Keratinocyte (primary cell): ENCODE results near the gene DNAJA3. TPM values are rescaled to one million over a fixed set of nuclear protein-coding genes. Genes with fewer than 3 reads are reported as not detected.

ENCODE experiments used
- DNase-seq: peaks from one replicate; pipeline ENCODE4 v3.0.0-alpha.2; 2011; ENCODE audit warnings: low read depth, missing footprints, low spot score
- FAIRE-seq: peaks from 2 replicates; lab custom pipeline; 2011; peaks lifted over from hg19 to GRCh38; lab: Jason Lieb, UNC
- H2AFZ ChIP-seq: 2 replicates; pipeline ENCODE4 v1.6.0; 2012; ENCODE audit warnings: low read length, control low read depth, inconsistent platforms; ENCODE audit not compliant: control insufficient read depth
- H3K27ac ChIP-seq: 2 replicates; pipeline ENCODE4 v1.5.1; 2011; ENCODE audit warnings: low read length; ENCODE audit not compliant: control insufficient read depth, insufficient read depth
- H3K27me3 ChIP-seq: 3 replicates; pipeline ENCODE4 v1.6.0; 2011; ENCODE audit warnings: low read length; ENCODE audit not compliant: control insufficient read depth, insufficient read depth; ENCODE audit errors: extremely low read depth
- H3K36me3 ChIP-seq, 2 experiments: 2 replicates in 1 of 2; 3 replicates in 1 of 2; pipeline ENCODE4 v1.5.1; 2011; ENCODE audit warnings: low read length in 2 of 2, mild to moderate bottlenecking in 1 of 2; ENCODE audit not compliant: control insufficient read depth in 2 of 2, insufficient read depth in 2 of 2; ENCODE audit errors: extremely low read depth in 1 of 2
- H3K4me1 ChIP-seq: 3 replicates; pipeline ENCODE4 v1.5.1; 2011; ENCODE audit warnings: low read length; ENCODE audit not compliant: control insufficient read depth, insufficient read depth; ENCODE audit errors: extremely low read depth
- H3K4me2 ChIP-seq: 3 replicates; pipeline ENCODE4 v1.6.0; 2011; ENCODE audit warnings: low read depth, low read length; ENCODE audit not compliant: control insufficient read depth, insufficient read depth; ENCODE audit errors: extremely low read depth
- H3K4me3 ChIP-seq, 3 experiments: fragments of 200-600 bp in 1 of 3; sonication (generic) in 1 of 3; 2 replicates in 2 of 3; 3 replicates in 1 of 3; pipeline ENCODE4 v1.5.1; 2011 to 2016; ENCODE audit warnings: low read length in 3 of 3, mild to moderate bottlenecking in 3 of 3, control low read depth in 2 of 3, inconsistent platforms in 1 of 3, low read depth in 1 of 3, mixed read lengths in 1 of 3, mixed run types in 1 of 3, moderate library complexity in 1 of 3; ENCODE audit not compliant: control insufficient read depth in 2 of 3, insufficient read depth in 2 of 3; ENCODE audit errors: extremely low read depth in 1 of 3
- H3K79me2 ChIP-seq: 2 replicates; pipeline ENCODE4 v1.6.0; 2012; ENCODE audit warnings: low read length; ENCODE audit not compliant: control insufficient read depth, insufficient read depth
- H3K9ac ChIP-seq: 3 replicates; pipeline ENCODE4 v1.6.0; 2011; ENCODE audit warnings: low read length; ENCODE audit not compliant: control insufficient read depth, insufficient read depth; ENCODE audit errors: extremely low read depth
- H3K9me1 ChIP-seq: 3 replicates; pipeline ENCODE4 v1.6.0; 2011; ENCODE audit warnings: low read length; ENCODE audit not compliant: control insufficient read depth, insufficient read depth; ENCODE audit errors: extremely low read depth
- H3K9me3 ChIP-seq: 2 replicates; pipeline ENCODE4 v1.5.1; 2012; ENCODE audit warnings: low read depth, low read length; ENCODE audit not compliant: control insufficient read depth
- H4K20me1 ChIP-seq: 3 replicates; pipeline ENCODE4 v1.6.0; 2011; ENCODE audit warnings: low read length; ENCODE audit not compliant: control insufficient read depth, insufficient read depth; ENCODE audit errors: extremely low read depth
- CTCF ChIP-seq, 3 experiments: IDR thresholded peaks in 1 of 3; conservative IDR thresholded peaks in 1 of 3; optimal IDR thresholded peaks in 1 of 3; 2 replicates in 2 of 3; 3 replicates in 1 of 3; pipeline versions ENCODE3 to v1.5.1; 2011; ENCODE audit warnings: low read length in 3 of 3, mild to moderate bottlenecking in 3 of 3, moderate library complexity in 2 of 3, control low read depth in 1 of 3, inconsistent platforms in 1 of 3; ENCODE audit not compliant: insufficient read depth in 2 of 3; ENCODE audit errors: extremely low read depth in 1 of 3
- EZH2 ChIP-seq: IDR thresholded peaks from one replicate; pipeline ENCODE4 v1.6.1; 2012; ENCODE audit warnings: inconsistent platforms, mild to moderate bottlenecking, low read length, moderate library complexity
- dilution Hi-C: fragments of 300-500 bp; cut with MboI; formaldehyde crosslinking; loops from one replicate; pipeline ENCODE4 v1.7.0; 2020; ENCODE audit warnings: low sequenced_read_pairs; ENCODE audit not compliant: extremely low pct_ligation_motif_present
- polyA plus RNA-seq, 5 experiments: library from polyadenylated mRNA; depleted of rRNA in 3 of 5; stranded (reverse) in 3 of 5; stranded (forward) in 1 of 5; unstranded in 1 of 5; fragments of >200 nt; gene quantifications; 1 replicate in 1 of 5; 2 replicates in 3 of 5; 3 replicates in 1 of 5; pipeline versions ENCODE4 v1.2.1 to v1.2.3, GENCODE V29; 2011 to 2012; ENCODE audit warnings: missing spikeins in 2 of 5, low read depth in 1 of 5, low replicate concordance in 1 of 5

The DNAJA3 gene
- polyA plus RNA-seq, 1 donor (not counting 4 experiments of a cell fraction or from before 2014, with no cell fraction given), result 48.4 TPM

- FAIRE-seq (no peak), DNase-seq (no peak)
- Histone ChIP-seq H3K9me1 (no peaks in the 10 kb centered on the region), H2AFZ (no peak overlapping the region), H3K4me1 (no peaks in the 10 kb centered on the region), H3K27me3 (no peaks in the 10 kb centered on the region), H3K4me2 (no peak overlapping the region), H3K27ac (no peak overlapping the region), H3K9ac (no peak overlapping the region), H3K36me3 (peaks cover 51 to 52% of the 10 kb centered on the region in 2 experiments), H3K79me2 (no peaks in the 10 kb centered on the region), H3K9me3 (no peaks in the 10 kb centered on the region), H4K20me1 (peaks cover 4% of the 10 kb centered on the region), H3K4me3 (no peak overlapping the region)
- dilution Hi-C loops, result no loop called here
- TF ChIP-seq CTCF (optimal IDR thresholded peaks at IDR 0.05 in 1 of 3, IDR thresholded peaks at IDR 0.05 in 1 of 3, conservative IDR thresholded peaks at IDR 0.05 in 1 of 3; ENCODE audit: extremely low read depth in 1 of 3, insufficient read depth in 2 of 3, low read length in 3 of 3), result no peak
- TF ChIP-seq EZH2, result no peak
These were observed 29.0 kb downstream of the DNAJA3 start for GRCh38 chr16:4454623-4455022.

- Histone ChIP-seq H4K20me1 (peaks cover 4% of the 10 kb centered on the region), H3K9me3 (no peaks in the 10 kb centered on the region), H2AFZ (no peak overlapping the region), H3K4me1 (no peaks in the 10 kb centered on the region), H3K79me2 (no peaks in the 10 kb centered on the region), H3K9me1 (no peaks in the 10 kb centered on the region), H3K27me3 (no peaks in the 10 kb centered on the region), H3K9ac (no peak overlapping the region), H3K27ac (no peak overlapping the region), H3K4me2 (no peak overlapping the region), H3K36me3 (peaks cover 48 to 50% of the 10 kb centered on the region in 2 experiments), H3K4me3 (no peak overlapping the region)
- FAIRE-seq (no peak), DNase-seq (no peak)
- TF ChIP-seq EZH2 (no peak), CTCF (optimal IDR thresholded peaks at IDR 0.05 in 1 of 3, IDR thresholded peaks at IDR 0.05 in 1 of 3, conservative IDR thresholded peaks at IDR 0.05 in 1 of 3; ENCODE audit: extremely low read depth in 1 of 3, insufficient read depth in 2 of 3, low read length in 3 of 3) (no peak)
- dilution Hi-C loops, result no loop called here
These were observed 29.4 kb downstream of the DNAJA3 start for GRCh38 chr16:4455081-4455480.
